ENCODE results near the gene PHF13.
"Not testable (repeated sequence)": the region's sequence is repeated elsewhere in the genome, so short reads cannot be mapped to it uniquely, and the experiment has no call there.

The PHF13 gene

GRCh38 chr1:6596351-6596750, 17.2 kb upstream of the PHF13 start:
- DNase-seq (ENCODE audit: low spot score), result no peak
- no peak for TF ChIP-seq CTCF (IDR thresholded peaks at IDR 0.05; ENCODE audit: borderline replicate concordance, control extremely low read depth, extremely low read depth, insufficient read depth, missing control alignments)
- in situ Hi-C loops (cut with MboI; ENCODE audit: low sequenced_read_pairs, unreplicated experiment), result no loop called here

GRCh38 chr1:6596886-6597776, 16.4 kb upstream of the PHF13 start:
- no peak for TF ChIP-seq CTCF (IDR thresholded peaks at IDR 0.05; ENCODE audit: borderline replicate concordance, control extremely low read depth, extremely low read depth, insufficient read depth, missing control alignments)
- in situ Hi-C loops (cut with MboI; ENCODE audit: low sequenced_read_pairs, unreplicated experiment), result no loop called here
- DNase-seq (ENCODE audit: low spot score), result no peak

GRCh38 chr1:6597777-6598131, 15.8 kb upstream of the PHF13 start:
- TF ChIP-seq CTCF (IDR thresholded peaks at IDR 0.05; ENCODE audit: borderline replicate concordance, control extremely low read depth, extremely low read depth, insufficient read depth, missing control alignments), result no peak
- DNase-seq (ENCODE audit: low spot score), result no peak
- in situ Hi-C loops (cut with MboI; ENCODE audit: low sequenced_read_pairs, unreplicated experiment), result no loop called here

GRCh38 chr1:6599141-6599975, 14.2 kb upstream of the PHF13 start:
- no peak for TF ChIP-seq CTCF (IDR thresholded peaks at IDR 0.05; ENCODE audit: borderline replicate concordance, control extremely low read depth, extremely low read depth, insufficient read depth, missing control alignments)
- in situ Hi-C loops (cut with MboI; ENCODE audit: low sequenced_read_pairs, unreplicated experiment), result no loop called here
- DNase-seq (ENCODE audit: low spot score), result no peak

GRCh38 chr1:6599991-6600390, 13.5 kb upstream of the PHF13 start:
- DNase-seq (ENCODE audit: low spot score); in situ Hi-C loops (cut with MboI; ENCODE audit: low sequenced_read_pairs, unreplicated experiment): not testable (repeated sequence)

GRCh38 chr1:6600410-6601048, 13.0 kb upstream of the PHF13 start:
- in situ Hi-C loops (cut with MboI; ENCODE audit: low sequenced_read_pairs, unreplicated experiment), result no loop called here
- no peak for DNase-seq (ENCODE audit: low spot score)
- no peak for TF ChIP-seq CTCF (IDR thresholded peaks at IDR 0.05; ENCODE audit: borderline replicate concordance, control extremely low read depth, extremely low read depth, insufficient read depth, missing control alignments)
